Stromal cell of bone marrow (primary cell): ENCODE measurements around the gene SPEF1.
A peak's percentile ranks its signal among the peaks of the same experiment; 100 is the strongest.
"Not testable (repeated sequence)": the region's sequence is repeated elsewhere in the genome, so short reads cannot be mapped to it uniquely, and the experiment has no call there.

Experiments used
- DNase-seq: peaks from one replicate; pipeline ENCODE4 v3.0.0-alpha.2; 2012; ENCODE audit warnings: low read depth

The SPEF1 gene

GRCh38 chr20:3808544-3808943, 27.3 kb upstream of the SPEF1 start:
- DNase-seq = no peak

DNA sequence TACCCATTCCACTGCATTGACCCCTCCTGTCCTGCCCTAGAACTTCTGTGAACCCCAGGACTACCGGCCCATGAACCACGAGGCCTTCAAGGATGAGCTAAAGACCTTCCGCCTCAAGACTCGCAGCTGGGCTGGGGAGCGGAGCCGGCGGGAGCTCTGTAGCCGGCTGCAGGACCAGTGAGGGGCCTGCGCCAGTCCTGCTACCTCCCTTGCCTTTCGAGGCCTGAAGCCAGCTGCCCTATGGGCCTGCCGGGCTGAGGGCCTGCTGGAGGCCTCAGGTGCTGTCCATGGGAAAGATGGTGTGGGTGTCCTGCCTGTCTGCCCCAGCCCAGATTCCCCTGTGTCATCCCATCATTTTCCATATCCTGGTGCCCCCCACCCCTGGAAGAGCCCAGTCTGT, 23.5 kb upstream of the SPEF1 start:
- DNase-seq = no peak

DNA sequence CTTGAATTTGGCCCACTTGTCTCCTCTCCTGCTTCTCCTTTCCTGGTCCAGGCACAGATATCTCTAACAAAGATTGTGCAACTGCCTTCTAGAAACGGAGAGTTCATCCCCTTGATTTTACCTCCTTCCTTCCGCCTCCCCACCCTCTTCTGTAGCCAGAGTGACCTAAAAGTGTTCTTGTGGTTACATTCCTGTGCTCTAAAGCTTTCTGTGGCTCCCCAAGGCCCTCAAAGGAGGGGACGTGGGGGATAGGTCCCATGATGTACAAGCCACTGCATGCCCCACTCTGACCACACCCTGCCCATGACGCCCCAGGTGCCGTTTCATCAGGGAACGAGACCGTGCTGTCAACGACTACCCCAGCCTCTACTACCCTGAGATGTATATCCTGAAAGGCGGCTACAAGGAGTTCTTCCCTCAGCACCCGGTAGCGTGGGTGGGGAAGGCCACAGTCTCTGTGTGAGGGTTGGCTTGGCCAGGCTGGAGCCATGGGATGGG, 23.1 kb upstream of the SPEF1 start:
- no peak for DNase-seq

GRCh38 chr20:3803854-3804253, 22.6 kb upstream of the SPEF1 start:
- DNase-seq = no peak

GRCh38 chr20:3803289-3803688, 22.0 kb upstream of the SPEF1 start:
- no peak for DNase-seq

DNA sequence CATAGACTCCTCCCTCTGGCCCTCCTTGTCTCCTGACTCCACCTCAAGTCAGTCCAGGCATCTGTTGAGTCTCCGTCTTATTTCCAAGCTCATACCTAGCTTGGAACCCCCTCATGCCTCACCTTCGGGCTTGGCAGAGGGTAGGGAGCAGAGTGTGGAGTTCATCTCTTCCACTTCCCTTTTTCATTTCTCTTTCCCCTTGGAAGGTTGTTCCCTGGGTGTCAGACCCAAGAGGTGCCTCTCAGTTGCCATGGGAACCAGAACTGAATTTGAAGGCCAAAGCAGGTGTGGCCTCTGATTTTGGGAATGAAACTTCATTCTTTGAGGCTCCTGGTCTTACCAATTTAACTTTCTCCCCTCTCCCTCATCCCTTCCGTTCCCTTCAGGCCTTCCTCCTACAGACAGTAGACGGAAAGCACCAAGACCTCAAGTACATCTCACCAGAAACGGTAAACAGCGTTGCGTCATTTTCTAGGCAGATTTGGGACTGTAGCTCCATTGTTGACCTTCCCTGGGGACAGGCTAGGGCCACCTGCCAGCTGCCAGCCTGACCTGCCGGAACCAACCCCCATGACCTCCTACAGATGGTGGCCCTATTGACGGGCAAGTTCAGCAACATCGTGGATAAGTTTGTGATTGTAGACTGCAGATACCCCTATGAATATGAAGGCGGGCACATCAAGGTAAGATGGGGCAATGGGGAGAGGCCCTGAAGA, 21.4 kb upstream of the SPEF1 start:
- no peak for DNase-seq

- no peak for DNase-seq
These were observed 20.6 kb upstream of the SPEF1 start for GRCh38 chr20:3801846-3802245.

DNA sequence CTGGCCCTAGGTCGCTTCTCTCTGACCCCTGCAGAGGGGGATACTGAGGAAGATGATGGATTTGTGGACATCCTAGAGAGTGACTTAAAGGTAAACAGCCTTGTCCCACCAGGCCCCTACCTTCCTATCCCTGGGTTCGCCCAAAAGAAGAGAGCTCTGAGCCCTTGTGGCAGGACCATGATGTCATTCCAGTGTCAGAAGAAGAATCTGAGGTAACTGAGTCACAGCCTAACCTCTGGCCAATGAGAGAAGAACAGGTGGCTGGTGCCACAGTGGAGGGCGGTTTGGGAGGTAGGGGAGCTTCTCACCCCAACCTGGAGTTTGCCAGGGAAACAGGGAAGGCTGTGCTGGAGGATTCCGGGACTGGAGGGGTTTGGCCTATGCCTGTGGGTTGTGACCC, 20.1 kb upstream of the SPEF1 start:
- DNase-seq = no peak

DNA sequence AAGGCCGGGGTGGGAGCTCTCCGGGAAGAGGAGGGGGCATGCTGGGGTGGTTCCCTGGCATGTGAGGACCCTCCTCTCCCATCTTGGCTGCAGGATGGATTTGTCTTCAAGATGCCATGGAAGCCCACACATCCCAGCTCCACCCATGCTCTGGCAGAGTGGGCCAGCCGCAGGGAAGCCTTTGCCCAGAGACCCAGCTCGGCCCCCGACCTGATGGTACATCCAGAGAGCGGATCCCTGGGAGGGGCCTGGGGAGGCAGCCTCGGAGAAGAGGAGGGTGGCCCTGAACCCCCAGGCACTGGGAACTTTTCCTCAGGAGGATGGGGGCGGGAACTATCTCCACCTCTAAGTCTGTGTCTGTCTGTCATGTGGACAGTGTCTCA, 19.6 kb upstream of the SPEF1 start:
- DNase-seq = no peak

GRCh38 chr20:3800256-3800877, 19.1 kb upstream of the SPEF1 start:
- DNase-seq = no peak

DNA sequence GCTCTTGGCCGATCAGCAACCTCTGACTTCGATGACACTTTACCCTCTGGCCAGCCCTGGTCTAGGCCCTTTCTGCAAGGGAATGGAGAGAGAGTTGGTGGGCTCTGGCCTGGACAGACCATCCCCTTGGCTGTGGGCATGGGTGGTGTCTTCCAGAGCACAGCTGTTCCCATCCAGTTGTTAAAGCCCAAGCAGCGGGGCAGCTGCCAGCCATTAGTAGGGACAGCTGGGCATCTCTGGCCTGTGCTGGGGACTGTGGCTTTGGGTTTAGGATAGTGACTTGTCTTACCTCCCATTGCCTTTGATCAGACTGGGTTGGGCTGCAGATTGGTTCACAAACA, 17.6 kb upstream of the SPEF1 start:
- DNase-seq = no peak

DNA sequence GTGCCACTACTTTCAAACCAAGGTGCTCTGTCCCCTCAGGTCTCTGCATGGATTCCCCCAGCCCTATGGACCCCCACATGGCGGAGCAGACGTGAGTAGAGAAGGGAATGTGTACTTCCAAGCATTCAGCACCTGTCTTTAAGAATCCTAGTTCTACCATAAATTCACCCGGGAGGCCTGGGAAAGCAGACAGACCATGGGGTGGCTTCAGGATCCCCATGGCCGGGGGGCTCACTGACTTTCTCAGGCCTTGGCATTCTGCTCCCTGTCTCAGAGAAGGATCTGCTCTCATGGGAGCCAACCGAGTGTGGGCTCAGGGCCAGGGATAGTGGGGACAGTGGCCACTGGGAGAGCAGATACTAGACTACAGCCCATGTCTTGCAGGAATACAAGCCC, 17.1 kb upstream of the SPEF1 start:
- DNase-seq = no peak

- no peak for DNase-seq
These were observed 16.5 kb upstream of the SPEF1 start for GRCh38 chr20:3797592-3798372.

- DNase-seq = no peak
These were observed 15.9 kb upstream of the SPEF1 start for GRCh38 chr20:3797226-3797545.

- DNase-seq = no peak
These were observed 15.4 kb upstream of the SPEF1 start for GRCh38 chr20:3796477-3797225.

DNA sequence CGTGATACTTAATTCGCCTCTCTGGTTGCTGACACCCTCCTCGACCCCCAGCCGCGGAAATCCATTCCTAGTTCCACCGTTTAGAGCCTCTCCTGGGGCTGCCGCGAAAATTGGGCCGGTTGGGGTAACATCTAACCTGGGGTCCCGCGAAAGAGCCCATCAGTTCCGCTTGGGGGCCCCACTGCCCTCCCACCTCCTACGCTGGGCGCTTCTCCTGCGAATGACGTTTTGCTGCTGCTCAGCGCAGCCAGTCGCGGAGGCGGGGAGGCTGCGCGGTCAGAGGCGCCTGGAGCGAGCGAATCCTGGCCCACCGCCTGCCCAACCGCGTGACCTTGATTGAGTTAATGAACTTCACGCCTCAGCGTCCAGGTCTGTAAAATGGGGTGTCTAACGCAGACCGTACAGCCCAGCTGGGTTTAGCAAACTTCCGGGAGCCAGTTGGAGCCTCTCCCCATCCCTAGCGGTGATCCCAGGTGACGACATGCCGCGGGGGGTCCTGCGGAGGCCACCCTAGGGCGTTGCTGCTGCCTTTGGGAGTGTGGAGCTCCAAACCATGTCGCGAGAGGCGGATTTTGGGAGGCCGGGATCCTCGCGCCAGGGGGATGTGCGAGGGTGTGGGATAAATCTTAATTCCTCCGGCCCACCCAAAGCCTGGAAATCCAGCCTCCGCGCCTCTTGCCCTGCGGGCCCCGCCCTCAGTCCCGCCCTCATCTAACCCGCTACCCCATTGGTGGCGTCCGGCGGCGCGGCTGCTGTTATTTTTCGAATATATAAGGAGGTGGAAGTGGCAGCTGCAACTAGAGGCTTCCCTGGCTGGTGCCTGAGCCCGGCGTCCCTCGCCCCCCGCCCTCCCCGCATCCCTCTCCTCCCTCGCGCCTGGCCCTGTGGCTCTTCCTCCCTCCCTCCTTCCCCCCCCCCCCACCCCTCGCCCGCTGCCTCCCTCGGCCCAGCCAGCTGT, 14.5 kb upstream of the SPEF1 start, which contains the start of gene CDC25B:
Gene CDC25B (plus strand): TSS at position 800 of the 958 bp plus-strand sequence. CDS start 222 bp downstream, outside the sequence.
- peak; percentile 86 for DNase-seq

- DNase-seq = no peak
These were observed 13.6 kb upstream of the SPEF1 start for GRCh38 chr20:3794701-3795420.

DNA sequence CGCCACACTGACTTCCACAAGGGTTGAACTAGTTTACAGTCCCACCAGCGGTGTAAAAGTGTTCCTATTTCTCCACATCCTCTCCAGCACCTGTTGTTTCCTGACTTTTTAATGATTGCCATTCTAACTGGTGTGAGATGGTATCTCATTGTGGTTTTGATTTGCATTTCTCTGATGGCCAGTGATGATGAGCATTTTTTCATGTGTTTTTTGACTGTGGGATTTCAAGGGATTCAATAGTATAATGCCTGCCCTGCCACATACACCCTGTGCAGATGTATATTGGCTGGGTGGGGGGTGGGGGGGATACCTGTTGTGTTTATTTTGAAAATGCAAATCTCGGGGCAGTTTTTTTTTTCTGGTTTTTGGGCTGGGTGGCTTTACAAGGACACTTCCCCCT, 12.9 kb upstream of the SPEF1 start:
- DNase-seq = not testable (repeated sequence)

DNA sequence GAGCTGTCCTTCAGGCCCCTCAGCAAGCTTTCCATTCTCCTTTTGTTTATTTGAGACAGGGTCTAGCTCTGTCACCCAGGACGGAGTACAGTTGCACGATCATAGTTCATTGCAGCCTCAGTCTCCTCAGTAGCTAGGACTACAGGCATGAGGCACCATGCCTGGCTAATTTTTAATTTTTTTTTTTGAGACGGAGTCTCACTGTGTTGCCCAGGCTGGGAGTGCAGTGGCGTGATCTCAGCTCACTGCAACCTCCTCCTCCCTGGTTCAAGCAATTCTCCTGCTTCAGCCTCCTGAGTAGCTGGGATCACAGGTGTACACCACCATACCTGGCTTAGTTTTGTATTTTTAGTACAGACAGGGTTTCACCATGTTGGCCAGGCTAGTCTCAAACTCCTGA, 8.0 kb upstream of the SPEF1 start:
- DNase-seq = not testable (repeated sequence)

GRCh38 chr20:3788685-3789155, 7.5 kb upstream of the SPEF1 start:
- no peak for DNase-seq
